NT2/D1 (cell line): ENCODE data around the gene CD74.

ENCODE experiments used
- SUZ12 ChIP-seq: IDR thresholded peaks from 2 replicates; pipeline ENCODE4 v1.6.1; 2011; ENCODE audit not compliant: insufficient read length, insufficient read depth; ENCODE audit errors: extremely low read depth
- YY1 ChIP-seq: IDR thresholded peaks from 2 replicates; pipeline ENCODE4 v1.6.1; 2011; ENCODE audit not compliant: insufficient read length, insufficient read depth
- ZNF274 ChIP-seq: IDR thresholded peaks from 2 replicates; pipeline ENCODE4 v1.6.1; 2011; ENCODE audit warnings: mild to moderate bottlenecking, low read depth, low read length

DNA sequence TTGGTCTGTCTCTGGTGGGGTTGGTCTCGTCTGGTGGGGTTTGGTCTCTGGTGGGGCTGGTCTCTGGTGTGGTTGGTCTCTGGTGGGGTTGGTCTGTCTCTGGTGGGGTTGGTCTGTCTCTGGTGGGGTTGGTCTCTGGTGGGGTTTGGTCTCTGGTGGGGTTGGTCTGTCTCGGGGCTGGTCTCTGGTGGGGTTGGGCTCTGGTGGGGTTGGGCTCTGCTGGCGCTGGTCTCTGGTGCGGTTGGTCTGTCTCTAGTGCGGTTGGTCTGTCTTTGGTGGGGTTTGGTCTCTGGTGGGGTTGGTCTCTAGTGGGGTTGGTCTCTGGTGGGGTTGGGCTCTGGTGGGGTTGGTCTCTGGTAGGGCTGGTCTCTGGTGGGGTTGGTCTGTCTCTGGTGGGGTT, 16.3 kb upstream of the CD74 start:
- TF ChIP-seq SUZ12 = no peak
- TF ChIP-seq ZNF274 = no peak
- no peak for TF ChIP-seq YY1
